Measurements from ENCODE around the gene SLC10A6. TPM values are rescaled to one million over a fixed set of nuclear protein-coding genes. Genes with fewer than 3 reads are reported as not detected.

SLC10A6 gene
- total RNA-seq (2022; extraction: Qiagen RNA extraction), result not detected in 5 replicates

GRCh38 chr4:86848732-86849619 lies at the start of gene SLC10A6:
SLC10A6 (minus strand) TSS chr4:86849384; CDS start chr4:86849115, 269 bp downstream.

GRCh38 chr4:86891762-86892635 lies 42.8 kb upstream of the SLC10A6 start, which contains the start of gene C4orf36:
C4orf36 (minus strand) TSS chr4:86892422; CDS start chr4:86891520, 902 bp downstream.

Other genes starting within 250 kb of the SLC10A6 start
- gene C4orf36, start 43.0 kb upstream of the SLC10A6 start, total RNA-seq (2022; extraction: Qiagen RNA extraction), result 0.83 to 1.6 TPM (median 1.2 TPM) in 5 replicates
- 7.1 to 15.1 TPM (median 11.2 TPM) in 5 replicates for gene AFF1, start 85.6 kb upstream of the SLC10A6 start, total RNA-seq (2022; extraction: Qiagen RNA extraction)